PFSK-1 (cell line): ENCODE measurements around the gene HSPA12B.

ENCODE experiments used
- FOXP2 ChIP-seq: optimal IDR thresholded peaks from 2 replicates; pipeline ENCODE3; 2011; ENCODE audit warnings: borderline replicate concordance, control low read depth, inconsistent platforms; ENCODE audit not compliant: insufficient read depth; ENCODE audit errors: extremely low read length, extremely low read depth
- POLR2AphosphoS5 ChIP-seq: IDR thresholded peaks from 2 replicates; pipeline ENCODE4 v1.6.1; 2012; ENCODE audit warnings: low read depth, mild to moderate bottlenecking, control low read depth, low read length, moderate library complexity
- SIN3A ChIP-seq: IDR thresholded peaks from 2 replicates; pipeline ENCODE4 v1.6.1; 2012; ENCODE audit warnings: mild to moderate bottlenecking, low read length, moderate library complexity, borderline replicate concordance; ENCODE audit not compliant: insufficient read depth
- TAF1 ChIP-seq: IDR thresholded peaks from 2 replicates; pipeline ENCODE4 v1.6.1; 2012; ENCODE audit warnings: low read length, control low read depth, borderline replicate concordance; ENCODE audit not compliant: insufficient read depth
- TF ChIP-seq, protein P1 (sequence below), 2 experiments: IDR thresholded peaks; 2 replicates each; pipeline versions ENCODE4 v1.6.1 to v1.8.0; 2011 to 2012; ENCODE audit warnings: low read depth in 2 of 2, low read length in 2 of 2, control low read depth in 1 of 2, inconsistent platforms in 1 of 2, mild to moderate bottlenecking in 1 of 2, moderate library complexity in 1 of 2; ENCODE audit not compliant: insufficient read depth in 1 of 2

The HSPA12B gene

DNA sequence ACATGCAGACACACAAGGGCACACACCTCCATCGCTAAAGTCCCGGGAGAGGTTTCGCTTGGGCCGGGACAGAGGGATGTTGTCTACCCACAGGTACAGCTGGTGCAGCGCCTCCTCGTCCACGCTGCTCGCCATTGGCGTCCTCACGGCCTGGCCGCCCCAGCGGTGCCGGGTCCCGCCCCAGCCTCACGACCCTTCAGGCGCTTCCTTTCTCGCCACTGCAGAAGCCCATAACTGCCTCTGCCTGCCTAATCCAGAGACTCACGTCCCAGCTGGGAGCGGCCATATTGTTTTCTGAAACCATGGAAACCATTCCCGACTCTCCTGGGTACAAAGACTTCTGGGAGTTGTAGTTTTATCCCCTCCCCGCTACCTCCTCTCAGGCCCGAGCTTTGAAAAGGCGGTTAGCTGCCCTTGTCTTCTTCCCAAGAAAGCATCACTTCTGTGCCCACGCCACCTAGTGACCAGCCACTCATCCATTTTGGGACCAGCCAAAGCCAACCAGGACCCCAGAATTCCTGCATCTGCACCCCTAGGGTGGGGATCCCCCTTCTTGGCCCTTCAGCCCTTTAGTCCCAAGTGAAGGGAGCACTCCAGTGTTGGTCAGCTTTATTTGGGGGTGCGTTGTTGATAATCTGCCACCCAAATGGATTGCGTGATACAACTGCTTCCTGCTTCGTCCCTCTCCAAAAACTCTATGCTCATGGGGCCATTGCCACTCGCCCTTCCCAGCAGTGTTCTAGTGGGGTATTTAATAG, 48.8 kb downstream of the HSPA12B start, which contains the start of gene SPEF1:
SPEF1 (minus strand) TSS at position 296 of the 758 bp plus-strand sequence; CDS start at position 135, 161 bp downstream.
- no peak for TF ChIP-seq FOXP2
- TF ChIP-seq SIN3A, result peak; percentile 99
- TF ChIP-seq TAF1, result no peak
- TF ChIP-seq, protein P1, sequence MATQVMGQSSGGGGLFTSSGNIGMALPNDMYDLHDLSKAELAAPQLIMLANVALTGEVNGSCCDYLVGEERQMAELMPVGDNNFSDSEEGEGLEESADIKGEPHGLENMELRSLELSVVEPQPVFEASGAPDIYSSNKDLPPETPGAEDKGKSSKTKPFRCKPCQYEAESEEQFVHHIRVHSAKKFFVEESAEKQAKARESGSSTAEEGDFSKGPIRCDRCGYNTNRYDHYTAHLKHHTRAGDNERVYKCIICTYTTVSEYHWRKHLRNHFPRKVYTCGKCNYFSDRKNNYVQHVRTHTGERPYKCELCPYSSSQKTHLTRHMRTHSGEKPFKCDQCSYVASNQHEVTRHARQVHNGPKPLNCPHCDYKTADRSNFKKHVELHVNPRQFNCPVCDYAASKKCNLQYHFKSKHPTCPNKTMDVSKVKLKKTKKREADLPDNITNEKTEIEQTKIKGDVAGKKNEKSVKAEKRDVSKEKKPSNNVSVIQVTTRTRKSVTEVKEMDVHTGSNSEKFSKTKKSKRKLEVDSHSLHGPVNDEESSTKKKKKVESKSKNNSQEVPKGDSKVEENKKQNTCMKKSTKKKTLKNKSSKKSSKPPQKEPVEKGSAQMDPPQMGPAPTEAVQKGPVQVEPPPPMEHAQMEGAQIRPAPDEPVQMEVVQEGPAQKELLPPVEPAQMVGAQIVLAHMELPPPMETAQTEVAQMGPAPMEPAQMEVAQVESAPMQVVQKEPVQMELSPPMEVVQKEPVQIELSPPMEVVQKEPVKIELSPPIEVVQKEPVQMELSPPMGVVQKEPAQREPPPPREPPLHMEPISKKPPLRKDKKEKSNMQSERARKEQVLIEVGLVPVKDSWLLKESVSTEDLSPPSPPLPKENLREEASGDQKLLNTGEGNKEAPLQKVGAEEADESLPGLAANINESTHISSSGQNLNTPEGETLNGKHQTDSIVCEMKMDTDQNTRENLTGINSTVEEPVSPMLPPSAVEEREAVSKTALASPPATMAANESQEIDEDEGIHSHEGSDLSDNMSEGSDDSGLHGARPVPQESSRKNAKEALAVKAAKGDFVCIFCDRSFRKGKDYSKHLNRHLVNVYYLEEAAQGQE (IDR thresholded peaks at IDR 0.05; ENCODE audit: insufficient read depth in 1 of 2, low read depth in 2 of 2, low read length in 2 of 2), result no peak
- TF ChIP-seq POLR2AphosphoS5, result peak; percentile 59; the same call in 1 of the 2 replicates

DNA sequence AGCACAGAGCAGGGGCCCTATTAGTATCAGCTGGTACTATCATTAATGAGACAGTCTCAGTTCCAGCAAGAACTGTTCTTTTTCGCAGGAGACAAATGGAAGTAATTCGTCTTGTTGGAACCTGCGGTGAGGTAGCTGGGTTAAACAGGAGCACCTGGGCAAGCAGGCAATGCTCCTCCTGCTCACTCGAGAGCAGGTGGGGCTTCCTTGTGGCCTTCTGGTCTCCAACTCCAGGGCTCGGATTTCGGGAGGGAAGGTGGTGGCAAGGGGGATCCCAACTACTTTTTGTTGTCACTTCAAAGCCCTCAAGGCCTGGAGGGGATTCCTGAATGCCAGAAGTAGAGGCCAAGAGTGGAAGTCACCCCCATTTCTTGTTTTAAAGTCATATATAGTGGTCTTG, 50.1 kb downstream of the HSPA12B start:
- TF ChIP-seq FOXP2 (no peak), TAF1 (no peak), POLR2AphosphoS5 (no peak), SIN3A (no peak)
- TF ChIP-seq, protein P1 (IDR thresholded peaks at IDR 0.05; ENCODE audit: insufficient read depth in 1 of 2, low read depth in 2 of 2, low read length in 2 of 2), result no peak

DNA sequence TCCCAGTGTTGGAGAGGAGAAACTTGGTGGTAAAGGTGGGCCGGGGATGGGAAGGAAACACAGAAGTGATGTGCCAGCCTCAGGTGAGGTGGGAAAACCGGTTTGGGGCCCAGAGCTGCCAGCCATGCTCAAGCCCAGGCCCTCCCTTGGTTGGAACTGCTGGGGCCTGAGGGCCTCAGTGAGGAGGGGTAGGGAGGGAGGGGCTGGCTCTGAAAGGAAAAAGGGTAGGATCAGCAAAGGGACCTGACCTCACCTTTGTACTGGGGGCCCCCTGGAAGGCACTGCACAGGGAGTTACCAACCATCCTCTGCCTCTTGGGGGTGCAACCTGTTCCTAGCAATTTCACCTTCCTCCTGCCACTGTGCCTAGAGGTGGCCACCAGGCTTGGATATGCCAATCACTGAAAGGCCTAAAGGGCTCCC, 50.6 kb downstream of the HSPA12B start:
- 0 out of 2 replicates have a peak, but pooled peaks have one; percentile 7 for TF ChIP-seq POLR2AphosphoS5
- TF ChIP-seq, protein P1 (IDR thresholded peaks at IDR 0.05; ENCODE audit: insufficient read depth in 1 of 2, low read depth in 2 of 2, low read length in 2 of 2), result no peak

DNA sequence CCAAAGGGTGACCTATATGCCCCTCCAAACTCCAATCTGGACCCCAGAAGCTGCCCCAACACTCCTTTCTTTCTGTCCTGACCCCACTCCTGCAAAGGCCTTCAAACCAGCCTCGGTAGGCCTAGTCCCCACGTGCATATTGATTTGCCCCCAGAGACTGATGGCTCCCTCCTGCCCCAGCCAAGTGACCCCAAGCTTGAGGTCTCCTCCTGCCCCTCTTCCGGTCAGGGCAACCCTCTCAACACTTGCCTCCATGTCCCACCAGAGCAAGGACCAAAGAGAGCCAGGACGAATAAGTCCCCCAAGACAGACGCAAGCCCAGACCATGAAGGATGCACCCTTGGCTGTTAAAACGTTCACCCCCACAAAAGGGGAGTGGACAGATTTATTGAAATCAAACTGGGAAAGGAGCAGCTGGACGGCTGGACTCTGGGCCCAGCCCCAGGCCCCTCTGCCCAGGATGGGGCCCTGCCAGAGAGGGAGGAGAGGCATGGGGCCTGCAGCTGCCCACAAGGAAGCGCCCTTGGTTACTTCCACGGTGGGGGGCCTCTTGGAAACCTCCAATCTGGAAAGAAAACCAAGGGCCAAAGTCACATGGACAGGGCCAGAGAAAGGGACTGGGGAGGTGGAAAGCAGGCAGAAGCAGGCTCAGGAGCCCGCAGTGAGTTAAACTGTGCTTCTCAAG, 51.2 kb downstream of the HSPA12B start:
- TF ChIP-seq POLR2AphosphoS5 (0 out of 2 replicates have a peak, but pooled peaks have one; percentile 5), TAF1 (no peak), FOXP2 (no peak), SIN3A (no peak)
- TF ChIP-seq, protein P1 (IDR thresholded peaks at IDR 0.05; ENCODE audit: insufficient read depth in 1 of 2, low read depth in 2 of 2, low read length in 2 of 2), result no peak
